ENCODE results near the gene LIMK2. TPM values are rescaled to one million over a fixed set of nuclear protein-coding genes. Genes with fewer than 3 reads are reported as not detected.
A peak's percentile ranks its signal among the peaks of the same experiment; 100 is the strongest.

The LIMK2 gene
- total RNA-seq, 1 experiment from 2014 or later: 42.8 TPM

GRCh38 chr22:31244046-31244942, 32.2 kb downstream of the LIMK2 start:
- ATAC-seq (peak; percentile 60), DNase-seq (ENCODE audit: low spot score) (peak; percentile 54)
- H3K4me1 Mint-ChIP-seq: peaks cover 35% of the 10 kb centered on the region
- H3K9me3 Mint-ChIP-seq: no peaks in the 10 kb centered on the region
- POLR2A ChIA-PET: no interaction called here
- H3K4me3 Mint-ChIP-seq: no peak overlapping the region
- no peak for TF ChIP-seq ZNF232 (CRISPR knock-in tag; IDR thresholded peaks at IDR 0.05)
- TF ChIP-seq, protein P1, sequence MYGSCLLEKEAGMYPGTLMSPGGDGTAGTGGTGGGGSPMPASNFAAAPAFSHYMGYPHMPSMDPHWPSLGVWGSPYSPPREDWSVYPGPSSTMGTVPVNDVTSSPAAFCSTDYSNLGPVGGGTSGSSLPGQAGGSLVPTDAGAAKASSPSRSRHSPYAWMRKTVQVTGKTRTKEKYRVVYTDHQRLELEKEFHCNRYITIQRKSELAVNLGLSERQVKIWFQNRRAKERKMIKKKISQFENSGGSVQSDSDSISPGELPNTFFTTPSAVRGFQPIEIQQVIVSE (CRISPR knock-in tag; IDR thresholded peaks at IDR 0.05; ENCODE audit: borderline replicate concordance): no peak
- TF ChIP-seq ZNF425 (CRISPR knock-in tag; conservative IDR thresholded peaks at IDR 0.05): no peak
- no peak for TF ChIP-seq STAT6 (CRISPR knock-in tag; conservative IDR thresholded peaks at IDR 0.05; ENCODE audit: low read depth)
- TF ChIP-seq ZMAT4 (CRISPR knock-in tag; IDR thresholded peaks at IDR 0.05): no peak
- no peak for TF ChIP-seq AR (CRISPR knock-in tag; IDR thresholded peaks at IDR 0.05)
- TF ChIP-seq, protein P2, sequence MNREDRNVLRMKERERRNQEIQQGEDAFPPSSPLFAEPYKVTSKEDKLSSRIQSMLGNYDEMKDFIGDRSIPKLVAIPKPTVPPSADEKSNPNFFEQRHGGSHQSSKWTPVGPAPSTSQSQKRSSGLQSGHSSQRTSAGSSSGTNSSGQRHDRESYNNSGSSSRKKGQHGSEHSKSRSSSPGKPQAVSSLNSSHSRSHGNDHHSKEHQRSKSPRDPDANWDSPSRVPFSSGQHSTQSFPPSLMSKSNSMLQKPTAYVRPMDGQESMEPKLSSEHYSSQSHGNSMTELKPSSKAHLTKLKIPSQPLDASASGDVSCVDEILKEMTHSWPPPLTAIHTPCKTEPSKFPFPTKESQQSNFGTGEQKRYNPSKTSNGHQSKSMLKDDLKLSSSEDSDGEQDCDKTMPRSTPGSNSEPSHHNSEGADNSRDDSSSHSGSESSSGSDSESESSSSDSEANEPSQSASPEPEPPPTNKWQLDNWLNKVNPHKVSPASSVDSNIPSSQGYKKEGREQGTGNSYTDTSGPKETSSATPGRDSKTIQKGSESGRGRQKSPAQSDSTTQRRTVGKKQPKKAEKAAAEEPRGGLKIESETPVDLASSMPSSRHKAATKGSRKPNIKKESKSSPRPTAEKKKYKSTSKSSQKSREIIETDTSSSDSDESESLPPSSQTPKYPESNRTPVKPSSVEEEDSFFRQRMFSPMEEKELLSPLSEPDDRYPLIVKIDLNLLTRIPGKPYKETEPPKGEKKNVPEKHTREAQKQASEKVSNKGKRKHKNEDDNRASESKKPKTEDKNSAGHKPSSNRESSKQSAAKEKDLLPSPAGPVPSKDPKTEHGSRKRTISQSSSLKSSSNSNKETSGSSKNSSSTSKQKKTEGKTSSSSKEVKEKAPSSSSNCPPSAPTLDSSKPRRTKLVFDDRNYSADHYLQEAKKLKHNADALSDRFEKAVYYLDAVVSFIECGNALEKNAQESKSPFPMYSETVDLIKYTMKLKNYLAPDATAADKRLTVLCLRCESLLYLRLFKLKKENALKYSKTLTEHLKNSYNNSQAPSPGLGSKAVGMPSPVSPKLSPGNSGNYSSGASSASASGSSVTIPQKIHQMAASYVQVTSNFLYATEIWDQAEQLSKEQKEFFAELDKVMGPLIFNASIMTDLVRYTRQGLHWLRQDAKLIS (CRISPR knock-in tag; IDR thresholded peaks at IDR 0.05; ENCODE audit: borderline replicate concordance): no peak
- TF ChIP-seq, protein P3, sequence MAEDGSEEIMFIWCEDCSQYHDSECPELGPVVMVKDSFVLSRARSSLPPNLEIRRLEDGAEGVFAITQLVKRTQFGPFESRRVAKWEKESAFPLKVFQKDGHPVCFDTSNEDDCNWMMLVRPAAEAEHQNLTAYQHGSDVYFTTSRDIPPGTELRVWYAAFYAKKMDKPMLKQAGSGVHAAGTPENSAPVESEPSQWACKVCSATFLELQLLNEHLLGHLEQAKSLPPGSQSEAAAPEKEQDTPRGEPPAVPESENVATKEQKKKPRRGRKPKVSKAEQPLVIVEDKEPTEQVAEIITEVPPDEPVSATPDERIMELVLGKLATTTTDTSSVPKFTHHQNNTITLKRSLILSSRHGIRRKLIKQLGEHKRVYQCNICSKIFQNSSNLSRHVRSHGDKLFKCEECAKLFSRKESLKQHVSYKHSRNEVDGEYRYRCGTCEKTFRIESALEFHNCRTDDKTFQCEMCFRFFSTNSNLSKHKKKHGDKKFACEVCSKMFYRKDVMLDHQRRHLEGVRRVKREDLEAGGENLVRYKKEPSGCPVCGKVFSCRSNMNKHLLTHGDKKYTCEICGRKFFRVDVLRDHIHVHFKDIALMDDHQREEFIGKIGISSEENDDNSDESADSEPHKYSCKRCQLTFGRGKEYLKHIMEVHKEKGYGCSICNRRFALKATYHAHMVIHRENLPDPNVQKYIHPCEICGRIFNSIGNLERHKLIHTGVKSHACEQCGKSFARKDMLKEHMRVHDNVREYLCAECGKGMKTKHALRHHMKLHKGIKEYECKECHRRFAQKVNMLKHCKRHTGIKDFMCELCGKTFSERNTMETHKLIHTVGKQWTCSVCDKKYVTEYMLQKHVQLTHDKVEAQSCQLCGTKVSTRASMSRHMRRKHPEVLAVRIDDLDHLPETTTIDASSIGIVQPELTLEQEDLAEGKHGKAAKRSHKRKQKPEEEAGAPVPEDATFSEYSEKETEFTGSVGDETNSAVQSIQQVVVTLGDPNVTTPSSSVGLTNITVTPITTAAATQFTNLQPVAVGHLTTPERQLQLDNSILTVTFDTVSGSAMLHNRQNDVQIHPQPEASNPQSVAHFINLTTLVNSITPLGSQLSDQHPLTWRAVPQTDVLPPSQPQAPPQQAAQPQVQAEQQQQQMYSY (CRISPR knock-in tag; IDR thresholded peaks at IDR 0.05): no peak
- CTCF ChIA-PET: interaction anchor here (0.6 to 2.7 kb wide), 8 partner anchors 11 to 208 kb away, joined by 3 to 9 read pairs (median 3); partner anchors contain the start of gene LIMK2
- no peaks in the 10 kb centered on the region for H3K27me3 Mint-ChIP-seq (ENCODE audit: low read depth)
- H3K27ac Mint-ChIP-seq: peak overlapping the region; percentile 82
- peaks cover 4% of the 10 kb centered on the region for H3K36me3 Mint-ChIP-seq
